Retinal pigment epithelial cell (primary cell): Measurements from ENCODE around the gene PITRM1.

Experiments used
- DNase-seq: peaks from one replicate; pipeline ENCODE4 v3.0.0-alpha.2; 2010; ENCODE audit warnings: low read depth
- H3K4me3 ChIP-seq: 2 replicates; pipeline ENCODE4 v1.5.1; 2011; ENCODE audit warnings: mild to moderate bottlenecking, low read length, control low read depth, moderate library complexity
- TF ChIP-seq, protein P1 (sequence below): conservative IDR thresholded peaks from 2 replicates; pipeline ENCODE4 v1.5.1; 2011; ENCODE audit warnings: low read depth, low read length, control low read depth, inconsistent platforms

PITRM1 gene

DNA sequence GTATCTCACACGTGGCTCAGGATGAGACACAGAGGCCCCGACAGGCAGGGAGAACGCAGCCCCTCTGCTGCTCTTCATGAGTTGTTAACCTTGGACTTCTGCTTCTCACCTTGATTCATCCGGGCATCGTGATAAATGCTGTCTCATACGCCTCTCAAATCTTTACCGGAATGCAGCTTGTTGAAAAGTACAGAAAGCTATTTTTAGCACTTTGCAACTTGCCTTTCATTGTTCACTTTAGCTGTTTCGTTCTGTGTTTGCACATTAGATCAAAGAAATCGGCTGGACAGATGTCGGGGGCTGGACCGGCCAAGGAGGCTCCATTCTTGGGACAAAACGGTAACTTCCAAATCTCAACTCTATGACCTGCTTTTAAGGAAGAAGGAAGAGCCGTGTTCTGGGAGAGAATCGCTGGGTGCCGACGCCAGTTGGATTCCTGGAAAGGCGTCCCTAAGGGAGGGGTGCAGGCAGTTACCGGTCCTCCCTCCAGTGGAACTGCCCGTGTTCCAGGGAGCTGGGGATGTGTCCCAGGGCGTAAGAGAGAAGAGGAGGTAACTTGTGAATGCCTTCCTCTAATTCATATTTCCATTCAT lies 56.0 kb downstream of the PITRM1 start:
- no peak overlapping the region for H3K4me3 ChIP-seq
- TF ChIP-seq, protein P1, sequence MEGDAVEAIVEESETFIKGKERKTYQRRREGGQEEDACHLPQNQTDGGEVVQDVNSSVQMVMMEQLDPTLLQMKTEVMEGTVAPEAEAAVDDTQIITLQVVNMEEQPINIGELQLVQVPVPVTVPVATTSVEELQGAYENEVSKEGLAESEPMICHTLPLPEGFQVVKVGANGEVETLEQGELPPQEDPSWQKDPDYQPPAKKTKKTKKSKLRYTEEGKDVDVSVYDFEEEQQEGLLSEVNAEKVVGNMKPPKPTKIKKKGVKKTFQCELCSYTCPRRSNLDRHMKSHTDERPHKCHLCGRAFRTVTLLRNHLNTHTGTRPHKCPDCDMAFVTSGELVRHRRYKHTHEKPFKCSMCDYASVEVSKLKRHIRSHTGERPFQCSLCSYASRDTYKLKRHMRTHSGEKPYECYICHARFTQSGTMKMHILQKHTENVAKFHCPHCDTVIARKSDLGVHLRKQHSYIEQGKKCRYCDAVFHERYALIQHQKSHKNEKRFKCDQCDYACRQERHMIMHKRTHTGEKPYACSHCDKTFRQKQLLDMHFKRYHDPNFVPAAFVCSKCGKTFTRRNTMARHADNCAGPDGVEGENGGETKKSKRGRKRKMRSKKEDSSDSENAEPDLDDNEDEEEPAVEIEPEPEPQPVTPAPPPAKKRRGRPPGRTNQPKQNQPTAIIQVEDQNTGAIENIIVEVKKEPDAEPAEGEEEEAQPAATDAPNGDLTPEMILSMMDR: no peak
- no peak for DNase-seq

DNA sequence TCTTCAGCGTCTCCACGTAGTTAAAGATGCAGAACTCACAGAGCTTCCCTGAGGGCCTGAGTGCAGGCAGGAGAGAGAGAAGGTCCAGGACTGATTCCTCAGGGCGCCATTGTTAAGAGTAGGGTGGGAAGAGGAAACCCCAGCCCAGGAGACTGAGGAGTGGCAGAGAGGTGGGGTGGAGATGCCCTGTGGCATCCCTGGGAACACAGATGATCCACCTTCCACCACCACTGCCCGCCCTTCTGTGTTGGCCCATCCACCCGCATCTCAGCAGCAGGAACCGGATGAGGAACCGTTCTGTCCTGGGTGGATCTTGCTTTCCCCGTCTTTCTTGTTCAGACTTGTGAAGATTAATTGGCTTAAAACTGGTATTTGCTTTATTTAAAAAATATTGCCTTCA lies 56.9 kb downstream of the PITRM1 start:
- DNase-seq: no peak
- H3K4me3 ChIP-seq: no peak overlapping the region
- TF ChIP-seq, protein P1: no peak

DNA sequence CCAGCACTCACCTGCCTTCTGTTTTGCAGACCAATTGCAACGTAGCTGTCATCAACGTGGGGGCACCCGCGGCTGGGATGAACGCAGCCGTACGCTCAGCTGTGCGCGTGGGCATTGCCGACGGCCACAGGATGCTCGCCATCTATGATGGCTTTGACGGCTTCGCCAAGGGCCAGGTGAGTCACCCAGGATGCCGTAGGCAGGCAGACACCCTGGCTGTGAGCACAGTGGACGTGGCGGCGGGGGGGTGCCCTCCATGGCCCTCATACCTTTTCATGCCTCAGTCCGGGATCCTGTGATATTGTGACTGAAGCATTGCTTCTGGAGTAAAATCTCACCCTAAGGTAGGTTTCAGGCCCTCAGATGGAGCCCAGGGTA lies 59.2 kb downstream of the PITRM1 start:
- no peak overlapping the region for H3K4me3 ChIP-seq
- TF ChIP-seq, protein P1: no peak
- DNase-seq: no peak

DNA sequence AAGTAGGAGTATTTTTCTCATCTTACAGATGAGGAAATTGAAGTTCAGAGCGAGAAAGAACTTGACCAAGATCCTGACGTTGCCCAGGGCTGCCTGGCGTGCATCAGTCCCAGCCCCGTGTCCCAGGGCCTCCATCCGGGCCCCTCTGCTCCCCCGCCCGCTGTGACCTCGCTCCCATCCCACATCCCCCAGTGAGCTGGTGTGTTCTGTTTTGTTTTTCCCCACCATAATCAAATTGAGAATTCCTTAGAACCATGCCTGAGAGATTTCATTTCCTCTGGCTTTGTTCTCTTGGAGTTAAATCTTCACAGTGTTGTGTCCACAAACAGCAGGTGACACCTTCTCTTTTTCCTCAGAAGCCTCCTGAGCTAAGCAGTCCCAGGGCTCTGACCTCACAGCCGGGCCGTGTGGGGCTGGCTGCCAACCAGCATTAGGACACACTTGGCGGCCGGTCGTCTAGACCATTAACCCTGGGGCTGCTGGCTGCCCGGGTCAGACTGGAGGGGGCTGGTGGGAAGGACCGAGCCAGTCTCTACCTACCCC lies 60.9 kb downstream of the PITRM1 start:
- H3K4me3 ChIP-seq: no peak overlapping the region
- TF ChIP-seq, protein P1: no peak
- DNase-seq: peak; percentile 82

DNA sequence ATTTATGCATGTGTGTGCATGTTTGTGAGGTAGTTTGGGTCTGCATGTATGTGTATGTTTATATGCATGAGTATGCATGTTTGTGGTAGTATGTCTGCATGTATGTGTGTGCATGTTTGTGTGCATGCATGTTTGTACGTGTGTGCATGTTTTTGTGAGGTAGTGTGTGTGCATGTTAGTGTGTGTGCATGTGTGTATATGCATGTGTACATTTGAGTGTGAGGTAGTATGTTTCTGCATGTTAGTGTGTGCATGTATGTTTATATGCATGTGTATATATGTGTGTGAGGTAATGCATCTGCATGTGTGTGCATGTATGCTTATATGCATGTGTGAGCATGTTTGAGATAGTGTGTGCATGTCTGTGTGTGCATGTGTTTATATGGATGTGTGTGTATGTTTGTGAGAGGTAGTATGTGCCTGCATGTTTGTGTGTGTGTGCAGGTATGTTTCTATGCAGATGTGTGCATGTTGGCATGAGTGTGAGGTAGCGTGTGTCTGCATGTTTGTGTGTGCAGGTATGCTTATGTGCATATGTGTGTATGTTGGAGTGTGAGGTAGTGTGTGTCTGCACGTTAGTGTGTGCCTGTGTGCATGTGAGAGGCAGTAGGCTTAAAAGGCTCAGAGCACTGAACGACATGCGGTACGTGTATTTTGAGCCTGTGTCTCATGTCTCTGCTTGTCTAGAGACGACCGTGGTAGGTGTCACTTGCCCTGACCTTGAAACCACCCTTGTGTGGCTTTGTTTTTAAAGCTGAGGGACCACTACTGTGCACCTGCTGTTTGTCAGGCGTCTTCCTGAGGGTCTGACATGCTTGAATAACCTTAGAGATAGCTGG lies 61.6 kb downstream of the PITRM1 start:
- DNase-seq: no peak
- TF ChIP-seq, protein P1: no peak
- H3K4me3 ChIP-seq: no peak overlapping the region

DNA sequence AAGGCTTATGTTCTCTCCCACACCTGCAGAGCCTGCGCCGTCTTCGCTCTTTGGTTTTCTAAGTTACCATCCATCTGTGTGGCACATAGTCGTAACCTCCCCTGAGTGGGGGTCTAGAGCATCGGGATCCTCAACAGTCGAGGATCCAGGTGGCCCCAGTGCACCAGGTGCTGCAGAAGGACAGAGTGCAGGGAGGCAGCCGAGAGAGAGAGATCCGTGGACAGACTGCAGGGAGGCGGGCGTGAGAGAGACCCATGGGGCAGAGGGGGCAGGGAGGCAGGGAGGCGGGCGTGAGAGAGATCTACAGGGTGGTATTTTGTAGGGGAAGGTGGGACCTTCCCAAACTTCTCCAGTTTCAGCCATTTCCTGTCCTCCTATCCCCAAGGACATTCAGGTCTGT lies 62.9 kb downstream of the PITRM1 start:
- no peak overlapping the region for H3K4me3 ChIP-seq
- TF ChIP-seq, protein P1: no peak
- no peak for DNase-seq
